ENCODE results near the gene KLHL33.
A peak's percentile ranks its signal among the peaks of the same experiment; 100 is the strongest.
"Not testable (repeated sequence)": the region's sequence is repeated elsewhere in the genome, so short reads cannot be mapped to it uniquely, and the experiment has no call there.

KLHL33 gene

GRCh38 chr14:20452831-20453230 lies 16.9 kb upstream of the KLHL33 start:
- H3K27ac ChIP-seq (ENCODE audit: low read depth, low read length); H3K9me3 ChIP-seq (ENCODE audit: control insufficient read depth in 1 of 2, low read length in 2 of 2); H3K4me3 ChIP-seq (ENCODE audit: low read depth in 1 of 2, low read length in 2 of 2); H3K9ac ChIP-seq (ENCODE audit: low read depth in 1 of 2, low read length in 2 of 2); H3K27me3 ChIP-seq (ENCODE audit: control insufficient read depth in 1 of 2, insufficient read depth in 2 of 2, low read length in 2 of 2): not testable (repeated sequence)
- Histone ChIP-seq H3K4me1 (ENCODE audit: control insufficient read depth in 1 of 2, insufficient read depth in 2 of 2, low read length in 2 of 2) (peaks cover 21 to 23% of the 10 kb centered on the region in 2 donors), H3K36me3 (ENCODE audit: control insufficient read depth in 1 of 2, insufficient read depth in 2 of 2, low read length in 2 of 2) (peaks cover 37 to 58% of the 10 kb centered on the region in 2 donors)

GRCh38 chr14:20446889-20447288 lies 10.9 kb upstream of the KLHL33 start:
- no peaks in the 10 kb centered on the region for H3K4me1 ChIP-seq (ENCODE audit: control insufficient read depth in 1 of 2, insufficient read depth in 2 of 2, low read length in 2 of 2)
- no peak overlapping the region for H3K9ac ChIP-seq (ENCODE audit: low read depth in 1 of 2, low read length in 2 of 2)
- H3K36me3 ChIP-seq (ENCODE audit: control insufficient read depth in 1 of 2, insufficient read depth in 2 of 2, low read length in 2 of 2): peaks cover 30 to 61% of the 10 kb centered on the region in 2 donors
- H3K27me3 ChIP-seq (ENCODE audit: control insufficient read depth in 1 of 2, insufficient read depth in 2 of 2, low read length in 2 of 2): no peaks in the 10 kb centered on the region
- no peak overlapping the region for H3K4me3 ChIP-seq (ENCODE audit: low read depth in 1 of 2, low read length in 2 of 2)
- H3K27ac ChIP-seq (ENCODE audit: low read depth, low read length): no peak overlapping the region
- H3K9me3 ChIP-seq (ENCODE audit: control insufficient read depth in 1 of 2, low read length in 2 of 2): no peaks in the 10 kb centered on the region

- H3K4me3 ChIP-seq (ENCODE audit: low read depth in 1 of 2, low read length in 2 of 2); H3K9ac ChIP-seq (ENCODE audit: low read depth in 1 of 2, low read length in 2 of 2); H3K27ac ChIP-seq (ENCODE audit: low read depth, low read length); H3K9me3 ChIP-seq (ENCODE audit: control insufficient read depth in 1 of 2, low read length in 2 of 2); H3K27me3 ChIP-seq (ENCODE audit: control insufficient read depth in 1 of 2, insufficient read depth in 2 of 2, low read length in 2 of 2): not testable (repeated sequence)
- Histone ChIP-seq H3K36me3 (ENCODE audit: control insufficient read depth in 1 of 2, insufficient read depth in 2 of 2, low read length in 2 of 2) (peaks cover 18 to 31% of the 10 kb centered on the region in 2 donors), H3K4me1 (ENCODE audit: control insufficient read depth in 1 of 2, insufficient read depth in 2 of 2, low read length in 2 of 2) (peaks cover 0 to 13% of the 10 kb centered on the region in 2 donors)
These were observed 7.7 kb upstream of the KLHL33 start for GRCh38 chr14:20443650-20444049.

GRCh38 chr14:20441461-20441860 lies 5.5 kb upstream of the KLHL33 start:
- peaks cover 0 to 9% of the 10 kb centered on the region in 2 donors for H3K36me3 ChIP-seq (ENCODE audit: control insufficient read depth in 1 of 2, insufficient read depth in 2 of 2, low read length in 2 of 2)
- H3K9ac ChIP-seq (ENCODE audit: low read depth in 1 of 2, low read length in 2 of 2): no peak overlapping the region
- H3K4me3 ChIP-seq (ENCODE audit: low read depth in 1 of 2, low read length in 2 of 2): no peak overlapping the region
- no peaks in the 10 kb centered on the region for H3K27me3 ChIP-seq (ENCODE audit: control insufficient read depth in 1 of 2, insufficient read depth in 2 of 2, low read length in 2 of 2)
- H3K27ac ChIP-seq (ENCODE audit: low read depth, low read length): no peak overlapping the region
- H3K9me3 ChIP-seq (ENCODE audit: control insufficient read depth in 1 of 2, low read length in 2 of 2): no peaks in the 10 kb centered on the region
- peaks cover 0 to 13% of the 10 kb centered on the region in 2 donors for H3K4me1 ChIP-seq (ENCODE audit: control insufficient read depth in 1 of 2, insufficient read depth in 2 of 2, low read length in 2 of 2)

- Histone ChIP-seq H3K4me1 (ENCODE audit: control insufficient read depth in 1 of 2, insufficient read depth in 2 of 2, low read length in 2 of 2) (peaks cover 0 to 13% of the 10 kb centered on the region in 2 donors), H3K36me3 (ENCODE audit: control insufficient read depth in 1 of 2, insufficient read depth in 2 of 2, low read length in 2 of 2) (peaks cover 0 to 4% of the 10 kb centered on the region in 2 donors), H3K9me3 (ENCODE audit: control insufficient read depth in 1 of 2, low read length in 2 of 2) (no peaks in the 10 kb centered on the region), H3K9ac (ENCODE audit: low read depth in 1 of 2, low read length in 2 of 2) (no peak overlapping the region), H3K27me3 (ENCODE audit: control insufficient read depth in 1 of 2, insufficient read depth in 2 of 2, low read length in 2 of 2) (peaks cover 0 to 2% of the 10 kb centered on the region in 2 donors), H3K4me3 (ENCODE audit: low read depth in 1 of 2, low read length in 2 of 2) (no peak overlapping the region), H3K27ac (ENCODE audit: low read depth, low read length) (no peak overlapping the region)
These were observed 4.9 kb upstream of the KLHL33 start for GRCh38 chr14:20440882-20441281.

- H3K9ac ChIP-seq (ENCODE audit: low read depth in 1 of 2, low read length in 2 of 2): no peak overlapping the region
- H3K4me1 ChIP-seq (ENCODE audit: control insufficient read depth in 1 of 2, insufficient read depth in 2 of 2, low read length in 2 of 2): peaks cover 1 to 13% of the 10 kb centered on the region in 2 donors
- H3K9me3 ChIP-seq (ENCODE audit: control insufficient read depth in 1 of 2, low read length in 2 of 2): no peaks in the 10 kb centered on the region
- no peak overlapping the region for H3K27ac ChIP-seq (ENCODE audit: low read depth, low read length)
- no peaks in the 10 kb centered on the region for H3K36me3 ChIP-seq (ENCODE audit: control insufficient read depth in 1 of 2, insufficient read depth in 2 of 2, low read length in 2 of 2)
- H3K27me3 ChIP-seq (ENCODE audit: control insufficient read depth in 1 of 2, insufficient read depth in 2 of 2, low read length in 2 of 2): peaks cover 0 to 4% of the 10 kb centered on the region in 2 donors
- no peak overlapping the region for H3K4me3 ChIP-seq (ENCODE audit: low read depth in 1 of 2, low read length in 2 of 2)
These were observed 4.5 kb upstream of the KLHL33 start for GRCh38 chr14:20440465-20440864.

GRCh38 chr14:20438664-20439063 lies 2.7 kb upstream of the KLHL33 start:
- H3K27ac ChIP-seq (ENCODE audit: low read depth, low read length): no peak overlapping the region
- no peaks in the 10 kb centered on the region for H3K36me3 ChIP-seq (ENCODE audit: control insufficient read depth in 1 of 2, insufficient read depth in 2 of 2, low read length in 2 of 2)

GRCh38 chr14:20436363-20436755 lies 393 bp upstream of the KLHL33 start:
- peaks cover 0 to 4% of the 10 kb centered on the region in 2 donors for H3K27me3 ChIP-seq (ENCODE audit: control insufficient read depth in 1 of 2, insufficient read depth in 2 of 2, low read length in 2 of 2)
- no peaks in the 10 kb centered on the region for H3K36me3 ChIP-seq (ENCODE audit: control insufficient read depth in 1 of 2, insufficient read depth in 2 of 2, low read length in 2 of 2)
- no peak overlapping the region for H3K9ac ChIP-seq (ENCODE audit: low read depth in 1 of 2, low read length in 2 of 2)
- H3K27ac ChIP-seq (ENCODE audit: low read depth, low read length): no peak overlapping the region
- H3K9me3 ChIP-seq (ENCODE audit: control insufficient read depth in 1 of 2, low read length in 2 of 2): no peaks in the 10 kb centered on the region
- H3K4me3 ChIP-seq (ENCODE audit: low read depth in 1 of 2, low read length in 2 of 2): no peak overlapping the region
- H3K4me1 ChIP-seq (ENCODE audit: control insufficient read depth in 1 of 2, insufficient read depth in 2 of 2, low read length in 2 of 2): peaks cover 6 to 11% of the 10 kb centered on the region in 2 donors

More at GRCh38 chr14:20438664-20439063, 2.7 kb upstream of the KLHL33 start:
- Histone ChIP-seq H3K27me3 (ENCODE audit: control insufficient read depth in 1 of 2, insufficient read depth in 2 of 2, low read length in 2 of 2) (peaks cover 0 to 4% of the 10 kb centered on the region in 2 donors), H3K9me3 (ENCODE audit: control insufficient read depth in 1 of 2, low read length in 2 of 2) (no peaks in the 10 kb centered on the region), H3K4me1 (ENCODE audit: control insufficient read depth in 1 of 2, insufficient read depth in 2 of 2, low read length in 2 of 2) (peaks cover 6 to 13% of the 10 kb centered on the region in 2 donors), H3K9ac (ENCODE audit: low read depth in 1 of 2, low read length in 2 of 2) (no peak overlapping the region), H3K4me3 (ENCODE audit: low read depth in 1 of 2, low read length in 2 of 2) (no peak overlapping the region)

GRCh38 chr14:20434701-20435581 lies 1.0 kb downstream of the KLHL33 start:
- Histone ChIP-seq H3K27me3 (ENCODE audit: control insufficient read depth in 1 of 2, insufficient read depth in 2 of 2, low read length in 2 of 2) (peaks cover 0 to 4% of the 10 kb centered on the region in 2 donors), H3K27ac (ENCODE audit: low read depth, low read length) (no peak overlapping the region), H3K4me1 (ENCODE audit: control insufficient read depth in 1 of 2, insufficient read depth in 2 of 2, low read length in 2 of 2) (peaks cover 7 to 12% of the 10 kb centered on the region in 2 donors), H3K9ac (ENCODE audit: low read depth in 1 of 2, low read length in 2 of 2) (no peak overlapping the region), H3K36me3 (ENCODE audit: control insufficient read depth in 1 of 2, insufficient read depth in 2 of 2, low read length in 2 of 2) (no peaks in the 10 kb centered on the region), H3K4me3 (ENCODE audit: low read depth in 1 of 2, low read length in 2 of 2) (peak overlapping the region in 1 of 2 donors; percentile 21), H3K9me3 (ENCODE audit: control insufficient read depth in 1 of 2, low read length in 2 of 2) (no peaks in the 10 kb centered on the region)

GRCh38 chr14:20429801-20430669 lies 5.9 kb downstream of the KLHL33 start:
- Histone ChIP-seq H3K4me1 (ENCODE audit: control insufficient read depth in 1 of 2, insufficient read depth in 2 of 2, low read length in 2 of 2) (peaks cover 26 to 27% of the 10 kb centered on the region in 2 donors), H3K9me3 (ENCODE audit: control insufficient read depth in 1 of 2, low read length in 2 of 2) (no peaks in the 10 kb centered on the region), H3K36me3 (ENCODE audit: control insufficient read depth in 1 of 2, insufficient read depth in 2 of 2, low read length in 2 of 2) (no peaks in the 10 kb centered on the region), H3K4me3 (ENCODE audit: low read depth in 1 of 2, low read length in 2 of 2) (no peak overlapping the region), H3K27me3 (ENCODE audit: control insufficient read depth in 1 of 2, insufficient read depth in 2 of 2, low read length in 2 of 2) (no peaks in the 10 kb centered on the region), H3K9ac (ENCODE audit: low read depth in 1 of 2, low read length in 2 of 2) (no peak overlapping the region), H3K27ac (ENCODE audit: low read depth, low read length) (no peak overlapping the region)

Data from duodenal mucosa (tissue), 2 donors.